Tongue (tissue), 2 donors: ENCODE measurements around the gene PLA2G1B. TPM values are rescaled to one million over a fixed set of nuclear protein-coding genes. Genes with fewer than 3 reads are reported as not detected.

Experiments
- small RNA-seq: library from RNA; depleted of rRNA; stranded (forward); fragments of <200 nt; gene quantifications from one replicate; pipeline ENCODE3, GENCODE V24; 2014; ENCODE audit warnings: low replicate concordance
- total RNA-seq: library from RNA; depleted of rRNA; stranded (reverse); fragments of >200 nt; gene quantifications from one replicate; pipeline ENCODE4 v1.2.3, GENCODE V29; 2014

PLA2G1B gene
- total RNA-seq, 1 donor from 2014 or later, result not detected

Small RNAs within 50 kb of the gene (small RNA-seq; reads per million reads assigned to genes)
- gene RNU4-1 (233 reads per million, percentile 97 among the genes with 10 or more reads in this experiment), gene RNU4-2 (1,109 reads per million, percentile 99 among the genes with 10 or more reads in this experiment), gene RNU6-1088P (not detected)

Other genes starting within 250 kb of the PLA2G1B start
- gene RAB35, start 211.0 kb downstream of the PLA2G1B start, total RNA-seq, result 18.7 TPM
- 68.3 TPM for gene GCN1, start 133.1 kb downstream of the PLA2G1B start, total RNA-seq
- gene RPLP0, start 126.7 kb downstream of the PLA2G1B start, total RNA-seq, result 3,440 TPM
- gene PXN, start 62.0 kb downstream of the PLA2G1B start, total RNA-seq, result 59.2 TPM
- gene RNU4-2, start 35.9 kb downstream of the PLA2G1B start, total RNA-seq, result under 0.01 TPM
- gene RNU4-1, start 34.5 kb downstream of the PLA2G1B start, total RNA-seq, result under 0.01 TPM
- gene SIRT4, start 25.5 kb downstream of the PLA2G1B start, total RNA-seq, result 5.0 TPM
- gene MSI1, start 41.4 kb upstream of the PLA2G1B start, total RNA-seq, result 0.31 TPM
- 183 TPM for gene COX6A1, start 110.3 kb upstream of the PLA2G1B start, total RNA-seq
- 12.0 TPM for gene TRIAP1, start 118.6 kb upstream of the PLA2G1B start, total RNA-seq
- gene GATC, start 118.7 kb upstream of the PLA2G1B start, total RNA-seq, result 18.5 TPM
- gene SRSF9, start 142.0 kb upstream of the PLA2G1B start, total RNA-seq, result 92.3 TPM
- 158 TPM for gene DYNLL1, start 168.3 kb upstream of the PLA2G1B start, total RNA-seq
- 45.9 TPM for gene COQ5, start 201.4 kb upstream of the PLA2G1B start, total RNA-seq
- 172 TPM for gene RNF10, start 206.6 kb upstream of the PLA2G1B start, total RNA-seq